GM12878 (cell line): Measurements from ENCODE around the gene DPH1. TPM values are rescaled to one million over a fixed set of nuclear protein-coding genes. Genes with fewer than 3 reads are reported as not detected.

Experiments
- ATAC-seq: fragments of 200-7000 bp; cut with Tn5 transposase; 3 replicates; pipeline ENCODE4 v1.9.1; 2020; ENCODE audit warnings: mild to moderate bottlenecking, moderate library complexity
- BruUV-seq: library from RNA; stranded (reverse); fragments of 400-500 nt; replicated peaks from 2 replicates; lab custom pipeline; 2021; lab: Mats Ljungman, UMichigan
- CTCF ChIA-PET: fragments of 300-600 bp; sonication (Branson Sonifier 250); formaldehyde crosslinking; extraction: SDS; loops from one replicate; lab custom pipeline; 2021; ENCODE audit warnings: inconsistent platforms; lab: Yijun Ruan, JAX
- POLR2A ChIA-PET: fragments of 350-600 bp; formaldehyde crosslinking; extraction: SDS; loops from one replicate; lab custom pipeline; 2021; ENCODE audit warnings: inconsistent platforms; lab: Charles Lee
- RAD21 ChIA-PET: fragments of 300-600 bp; sonication (Branson Sonifier 250); formaldehyde crosslinking; loops from one replicate; lab custom pipeline; 2023; ENCODE audit warnings: antibody characterized with exemption; ENCODE audit not compliant: unreplicated experiment; lab: Charles Lee
- SMC1A ChIA-PET: fragments of 300-600 bp; sonication (Branson Sonifier 250); formaldehyde crosslinking; loops from one replicate; lab custom pipeline; 2023; ENCODE audit not compliant: unreplicated experiment, uncharacterized antibody; lab: Charles Lee
- DNase-seq: peaks from one replicate; pipeline ENCODE4 v3.0.0-alpha.2; 2011; ENCODE audit warnings: low read depth, low spot score
- FAIRE-seq: peaks from 3 replicates; lab custom pipeline; 2011; peaks lifted over from hg19 to GRCh38; lab: Jason Lieb, UNC
- H2AFZ ChIP-seq: 2 replicates; pipeline ENCODE4 v1.6.0; 2011; ENCODE audit warnings: low read depth, low read length, control low read depth; ENCODE audit not compliant: control insufficient read depth
- H3K27ac ChIP-seq: 2 replicates; pipeline ENCODE4 v1.5.1; 2011; ENCODE audit warnings: control low read depth; ENCODE audit not compliant: control insufficient read depth, insufficient read depth
- H3K27me3 ChIP-seq, 2 experiments: replicated peaks in 1 of 2; 2 replicates each; pipeline versions ENCODE4 v1.6.0 to v1.6.1; 2011; ENCODE audit warnings: low read length in 1 of 2; ENCODE audit not compliant: control insufficient read depth in 2 of 2, insufficient read depth in 2 of 2
- H3K36me3 ChIP-seq, 2 experiments: 2 replicates each; pipeline ENCODE4 v1.5.1; 2011; ENCODE audit warnings: low read length in 1 of 2; ENCODE audit not compliant: control insufficient read depth in 2 of 2, insufficient read depth in 2 of 2
- H3K4me1 ChIP-seq: 2 replicates; pipeline ENCODE4 v1.6.1; 2011; ENCODE audit warnings: mild to moderate bottlenecking, low read length, moderate library complexity, mixed read lengths; ENCODE audit not compliant: control insufficient read depth, insufficient read depth
- H3K4me2 ChIP-seq: 2 replicates; pipeline ENCODE4 v1.6.0; 2011; ENCODE audit warnings: control low read depth; ENCODE audit not compliant: control insufficient read depth, insufficient read depth
- H3K4me3 ChIP-seq: fragments of 200-600 bp; sonication (generic); 2 replicates; pipeline ENCODE4 v1.5.1; 2016
- H3K79me2 ChIP-seq: 2 replicates; pipeline ENCODE4 v1.6.0; 2011; ENCODE audit warnings: low read length; ENCODE audit not compliant: control insufficient read depth, insufficient read depth
- H3K9ac ChIP-seq: 2 replicates; pipeline ENCODE4 v1.8.0; 2011; ENCODE audit warnings: low read length, control low read depth, mixed read lengths; ENCODE audit not compliant: control insufficient read depth, insufficient read depth
- H3K9me3 ChIP-seq: replicated peaks from 3 replicates; pipeline ENCODE4 v1.5.1; 2011; ENCODE audit warnings: mild to moderate bottlenecking, low read length; ENCODE audit not compliant: control insufficient read depth, insufficient read depth
- H4K20me1 ChIP-seq: 2 replicates; pipeline ENCODE4 v1.6.0; 2011; ENCODE audit not compliant: control insufficient read depth, insufficient read depth
- BMI1 ChIP-seq: fragments of 450-650 bp; IDR thresholded peaks from 2 replicates; pipeline ENCODE4 v1.6.1; 2016; ENCODE audit warnings: mild to moderate bottlenecking, moderate library complexity, borderline replicate concordance
- EED ChIP-seq: sonication (generic); IDR thresholded peaks from 2 replicates; pipeline ENCODE4 v1.6.1; 2016; ENCODE audit warnings: antibody characterized with exemption, low read depth
- HCFC1 ChIP-seq: fragments of 150-350 bp; IDR thresholded peaks from 2 replicates; pipeline ENCODE4 v1.6.1; 2014; ENCODE audit warnings: low read length
- HDAC6 ChIP-seq: fragments of 200-600 bp; sonication (generic); IDR thresholded peaks from one replicate; pipeline ENCODE4 v1.8.0; 2017; ENCODE audit warnings: antibody characterized with exemption; ENCODE audit not compliant: unreplicated experiment
- IRF3 ChIP-seq: fragments of 450-650 bp; IDR thresholded peaks from 2 replicates; pipeline ENCODE4 v1.6.1; 2014; ENCODE audit warnings: mild to moderate bottlenecking
- IRF5 ChIP-seq: fragments of 450-650 bp; IDR thresholded peaks from 2 replicates; pipeline ENCODE4 v1.6.1; 2017; ENCODE audit warnings: borderline replicate concordance
- MTA3 ChIP-seq: IDR thresholded peaks from 2 replicates; pipeline ENCODE4 v1.6.1; 2012; ENCODE audit warnings: low read length, inconsistent platforms, borderline replicate concordance
- NFYB ChIP-seq: IDR thresholded peaks from 2 replicates; pipeline ENCODE4 v1.6.1; 2011; ENCODE audit warnings: low read depth, mild to moderate bottlenecking, low read length, improper control_type of control experiment, moderate library complexity; ENCODE audit not compliant: insufficient read depth
- PBX3 ChIP-seq: IDR thresholded peaks from 2 replicates; pipeline ENCODE4 v1.6.1; 2011; ENCODE audit warnings: mild to moderate bottlenecking, low read depth, low read length, moderate library complexity; ENCODE audit not compliant: insufficient replicate concordance
- POLR2AphosphoS5 ChIP-seq: IDR thresholded peaks from 2 replicates; pipeline ENCODE4 v1.6.1; 2011; ENCODE audit warnings: mild to moderate bottlenecking, low read length, inconsistent platforms
- SIN3A ChIP-seq: IDR thresholded peaks from 2 replicates; pipeline ENCODE4 v1.6.1; 2012; ENCODE audit warnings: low read depth, low read length, improper control_type of control experiment
- SMARCA5 ChIP-seq: fragments of 450-650 bp; IDR thresholded peaks from 2 replicates; pipeline ENCODE4 v1.6.1; 2017; ENCODE audit warnings: mild to moderate bottlenecking
- TCF12 ChIP-seq: IDR thresholded peaks from 2 replicates; pipeline ENCODE4 v1.6.1; 2011; ENCODE audit warnings: low read depth, mild to moderate bottlenecking, low read length
- YBX1 ChIP-seq: fragments of 450-650 bp; IDR thresholded peaks from 2 replicates; pipeline ENCODE4 v1.6.1; 2016; ENCODE audit warnings: antibody characterized with exemption
- ZBTB33 ChIP-seq: fragments of 450-650 bp; IDR thresholded peaks from 2 replicates; pipeline ENCODE4 v1.6.1; 2017; ENCODE audit warnings: mild to moderate bottlenecking
- ZNF207 ChIP-seq: fragments of 450-650 bp; IDR thresholded peaks from 2 replicates; pipeline ENCODE4 v1.6.1; 2014; ENCODE audit warnings: antibody characterized with exemption, mild to moderate bottlenecking, borderline replicate concordance
- WGBS: methylation state at CpG from one replicate; pipeline ENCODE4 v1.1.6; 2016; ENCODE audit warnings: low lambda C conversion rate; ENCODE audit not compliant: insufficient replicate concordance, insufficient coverage; ENCODE audit errors: missing lambda C conversion rate; 5-methylcytosine and 5-hydroxymethylcytosine counted together
- in situ Hi-C: fragments of 300-500 bp; cut with MboI; formaldehyde crosslinking; loops from 9 replicates; pipeline ENCODE4 v1.14.3; 2018; ENCODE audit warnings: mixed read lengths
- intact Hi-C: fragments of 100-400 bp; cut with micrococcal nuclease; formaldehyde crosslinking; loops from one replicate; pipeline ENCODE4 v1.14.2; 2022; ENCODE audit not compliant: unreplicated experiment
- polyA plus RNA-seq, 11 experiments: library from polyadenylated mRNA; depleted of rRNA in 4 of 11; unstranded in 6 of 11; stranded (reverse) in 5 of 11; fragments of >200 nt; fragmentation: Nextera tagmentation in 4 of 11; fragmentation: Illumina TruSeq in 1 of 11; extraction: Ambion mirVana in 4 of 11; extraction: Trizol in 1 of 11; gene quantifications; 1 replicate in 1 of 11; 2 replicates in 10 of 11; pipeline versions ENCODE4 v1.2.1 to v1.2.3, GENCODE V29; 2011 to 2016; ENCODE audit warnings: inconsistent platforms in 2 of 11, missing spikeins in 2 of 11, low read depth in 1 of 11
- total RNA-seq, 4 experiments: library from RNA; depleted of rRNA in 3 of 4; stranded (reverse); fragments of >200 nt in 3 of 4; fragmentation: Illumina TruSeq in 1 of 4; extraction: Trizol in 1 of 4; gene quantifications; 2 replicates each; pipeline versions ENCODE4 v1.2.1 to v1.2.3, GENCODE V29; 2013 to 2021
- TF ChIP-seq, protein P1 (sequence below): fragments of 450-650 bp; IDR thresholded peaks from 2 replicates; pipeline ENCODE4 v1.6.1; 2017; ENCODE audit warnings: low read depth, mild to moderate bottlenecking, moderate library complexity
- TF ChIP-seq, protein P2 (sequence below): IDR thresholded peaks from 2 replicates; pipeline ENCODE4 v1.6.1; 2011; ENCODE audit warnings: low read depth, mild to moderate bottlenecking, low read length, moderate library complexity, borderline replicate concordance; ENCODE audit errors: extremely low read depth

Gene DPH1
- total and polyA plus RNA-seq, 10 of the 15 experiments (the other 5 are each of a cell fraction or from before 2014, with no cell fraction given): 0.29 to 33.6 (median 20.2) TPM

DNA sequence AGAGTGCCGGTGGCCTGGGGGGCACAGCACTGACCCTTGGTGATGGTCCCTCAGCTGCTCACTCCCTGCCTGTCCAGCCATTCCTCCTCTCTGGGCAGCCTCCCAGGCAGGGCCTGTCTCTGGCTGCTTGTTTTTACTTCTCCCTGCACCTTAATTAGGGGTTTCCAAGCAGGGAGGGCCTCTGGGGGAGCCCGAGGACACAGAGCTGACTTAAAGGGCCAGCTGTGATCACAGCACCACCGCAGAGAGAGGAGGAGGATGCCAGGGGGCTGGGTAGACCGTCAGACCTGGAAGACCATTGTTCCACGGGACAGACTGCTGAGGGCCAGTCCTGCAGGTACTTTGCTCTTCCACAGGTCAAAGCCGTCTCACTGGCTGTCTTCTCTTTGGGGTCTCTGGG is 1.2 kb upstream of the DPH1 start:
- CTCF ChIA-PET: interaction anchor here (0.8 to 1.7 kb wide), 6 partner anchors 8 to 307 kb away, joined by 3 to 5 read pairs (median 3); no protein-coding TSS in a partner anchor
- no peak overlapping the region for H3K27ac ChIP-seq
- in situ Hi-C loops: no loop called here
- H3K9ac ChIP-seq: no peak overlapping the region
- peaks cover 10% of the 10 kb centered on the region for H3K79me2 ChIP-seq
- no TSS peak for BruUV-seq
- SMC1A ChIA-PET: interaction anchor here (0.8 to 2.9 kb wide), 3 partner anchors 147 to 355 kb away, joined by 3 to 6 read pairs (median 4); no protein-coding TSS in a partner anchor
- FAIRE-seq: no peak
- ATAC-seq: no peak
- 19% methylated on average over 6 of the region's 6 CpGs for WGBS
- peaks cover 9% of the 10 kb centered on the region for H3K4me1 ChIP-seq
- RAD21 ChIA-PET: interaction anchor here (0.7 to 1.1 kb wide), 2 partner anchors 11 to 62 kb away, joined by 3 read pairs; no protein-coding TSS in a partner anchor
- H2AFZ ChIP-seq: no peak overlapping the region
- TF ChIP-seq SMARCA5: no peak
- no peak for TF ChIP-seq EED
- no peak for TF ChIP-seq IRF3
- TF ChIP-seq, protein P1, sequence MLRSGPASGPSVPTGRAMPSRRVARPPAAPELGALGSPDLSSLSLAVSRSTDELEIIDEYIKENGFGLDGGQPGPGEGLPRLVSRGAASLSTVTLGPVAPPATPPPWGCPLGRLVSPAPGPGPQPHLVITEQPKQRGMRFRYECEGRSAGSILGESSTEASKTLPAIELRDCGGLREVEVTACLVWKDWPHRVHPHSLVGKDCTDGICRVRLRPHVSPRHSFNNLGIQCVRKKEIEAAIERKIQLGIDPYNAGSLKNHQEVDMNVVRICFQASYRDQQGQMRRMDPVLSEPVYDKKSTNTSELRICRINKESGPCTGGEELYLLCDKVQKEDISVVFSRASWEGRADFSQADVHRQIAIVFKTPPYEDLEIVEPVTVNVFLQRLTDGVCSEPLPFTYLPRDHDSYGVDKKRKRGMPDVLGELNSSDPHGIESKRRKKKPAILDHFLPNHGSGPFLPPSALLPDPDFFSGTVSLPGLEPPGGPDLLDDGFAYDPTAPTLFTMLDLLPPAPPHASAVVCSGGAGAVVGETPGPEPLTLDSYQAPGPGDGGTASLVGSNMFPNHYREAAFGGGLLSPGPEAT: no peak
- TF ChIP-seq NFYB: no peak
- no peak for TF ChIP-seq ZBTB33
- TF ChIP-seq MTA3: no peak
- TF ChIP-seq HDAC6: no peak
- TF ChIP-seq POLR2AphosphoS5: no peak
- no peak for TF ChIP-seq HCFC1
- no peak for TF ChIP-seq BMI1
- TF ChIP-seq, protein P2, sequence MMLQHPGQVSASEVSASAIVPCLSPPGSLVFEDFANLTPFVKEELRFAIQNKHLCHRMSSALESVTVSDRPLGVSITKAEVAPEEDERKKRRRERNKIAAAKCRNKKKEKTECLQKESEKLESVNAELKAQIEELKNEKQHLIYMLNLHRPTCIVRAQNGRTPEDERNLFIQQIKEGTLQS: no peak
- TF ChIP-seq SIN3A: no peak
- TF ChIP-seq IRF5: no peak
- no peak for TF ChIP-seq TCF12
- TF ChIP-seq PBX3: no peak
- TF ChIP-seq YBX1: no peak
- no peak for TF ChIP-seq ZNF207
- H4K20me1 ChIP-seq: no peaks in the 10 kb centered on the region
- POLR2A ChIA-PET: interaction anchor here (1.0 to 1.4 kb wide), 2 partner anchors 308 to 312 kb away, joined by 3 to 4 read pairs; partner anchors contain the start of gene TSR1
- H3K36me3 ChIP-seq: no peaks in the 10 kb centered on the region
- H3K27me3 ChIP-seq: peaks cover 9 to 12% of the 10 kb centered on the region in 2 experiments
- intact Hi-C loops: no loop called here
- H3K4me3 ChIP-seq: no peak overlapping the region
- no peaks in the 10 kb centered on the region for H3K9me3 ChIP-seq
- no peak overlapping the region for H3K4me2 ChIP-seq
- no peak for DNase-seq
